SK-N-SH treated with all-trans-retinoic acid at 6 μM for 48 hours (cell line): ENCODE results near the gene CABP7.

ENCODE experiments used
- ISL1 ChIP-seq: fragments of 250-450 bp; sonication (Bioruptor Pico); IDR thresholded peaks from 2 replicates; pipeline ENCODE4 v2.1.2; 2022; ENCODE audit warnings: mild to moderate bottlenecking, moderate library complexity
- OSR1 ChIP-seq: fragments of 250-450 bp; sonication (Bioruptor Pico); IDR thresholded peaks from 2 replicates; pipeline ENCODE4 v1.8.0; 2022; ENCODE audit warnings: moderate library complexity, mild to moderate bottlenecking, inconsistent platforms
- PPARA ChIP-seq: fragments of 250-450 bp; sonication (Bioruptor Pico); IDR thresholded peaks from 2 replicates; pipeline ENCODE4 v1.5.0; 2020; ENCODE audit warnings: mild to moderate bottlenecking, borderline replicate concordance
- ZFP3 ChIP-seq: fragments of 250-450 bp; sonication (Bioruptor Pico); IDR thresholded peaks from 2 replicates; pipeline ENCODE4 v1.5.0; 2020; ENCODE audit warnings: mild to moderate bottlenecking, moderate library complexity

- TF ChIP-seq OSR1 (CRISPR knock-in tag) (no peak), ISL1 (CRISPR knock-in tag) (no peak), PPARA (CRISPR knock-in tag) (no peak), ZFP3 (CRISPR knock-in tag) (no peak)
These were observed 2.3 kb downstream of the CABP7 start for GRCh38 chr22:29722151-29722550.
